HG02642 (cell line): ENCODE results near the gene ADARB2.
"Not testable (repeated sequence)": the region's sequence is repeated elsewhere in the genome, so short reads cannot be mapped to it uniquely, and the experiment has no call there.

Experiments used
- ATAC-seq: cut with Tn5 transposase; IDR thresholded peaks from one replicate; pipeline ENCODE4 v1.9.1; 2021; ENCODE audit warnings: mild to moderate bottlenecking; ENCODE audit not compliant: unreplicated experiment, poor library complexity

Gene ADARB2

GRCh38 chr10:1256432-1256725 lies 480.9 kb downstream of the ADARB2 start:
- no peak for ATAC-seq

GRCh38 chr10:1255600-1256431 lies 481.5 kb downstream of the ADARB2 start:
- no peak for ATAC-seq

GRCh38 chr10:1255118-1255517 lies 482.2 kb downstream of the ADARB2 start:
- ATAC-seq = no peak

DNA sequence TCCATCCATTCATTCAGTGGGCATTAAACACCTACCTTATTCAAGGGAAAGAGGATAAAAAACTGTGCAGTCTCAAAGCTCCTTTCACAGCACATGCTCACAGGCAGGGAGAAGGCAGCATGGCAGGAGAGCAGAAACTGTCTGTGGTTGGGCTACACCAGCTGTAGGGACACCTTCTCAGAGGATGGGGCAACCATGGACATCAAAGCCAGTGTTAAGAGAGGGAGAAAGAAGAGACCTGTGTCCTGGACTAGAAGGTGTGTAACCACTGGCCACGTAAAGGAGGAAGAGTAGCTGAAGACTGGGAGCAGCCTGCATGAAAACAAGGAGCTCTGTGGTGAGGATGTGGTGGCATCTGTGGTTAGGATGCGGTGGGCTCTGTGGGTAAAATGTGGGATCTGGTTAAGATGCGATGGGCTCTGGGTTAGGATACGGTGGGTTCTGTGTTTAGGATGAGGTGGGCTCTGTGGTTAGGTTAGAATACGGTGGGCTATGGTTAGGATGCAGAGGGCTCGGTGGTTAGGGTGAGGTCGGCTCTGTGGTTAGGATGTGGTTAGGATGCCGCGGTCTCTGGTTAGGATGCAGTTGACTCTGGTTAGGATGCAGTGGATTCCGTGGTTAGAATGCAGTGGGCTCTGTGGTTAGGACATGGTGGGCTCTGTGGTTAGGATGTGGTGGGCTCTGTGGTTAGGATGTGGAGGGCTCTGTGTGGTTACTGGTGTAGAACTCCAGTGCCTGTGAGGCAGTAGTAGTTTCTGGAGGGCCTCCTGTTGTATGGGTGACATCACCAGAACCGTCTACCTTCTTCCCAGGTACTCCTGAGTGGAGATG lies 483.6 kb downstream of the ADARB2 start:
- no peak for ATAC-seq

DNA sequence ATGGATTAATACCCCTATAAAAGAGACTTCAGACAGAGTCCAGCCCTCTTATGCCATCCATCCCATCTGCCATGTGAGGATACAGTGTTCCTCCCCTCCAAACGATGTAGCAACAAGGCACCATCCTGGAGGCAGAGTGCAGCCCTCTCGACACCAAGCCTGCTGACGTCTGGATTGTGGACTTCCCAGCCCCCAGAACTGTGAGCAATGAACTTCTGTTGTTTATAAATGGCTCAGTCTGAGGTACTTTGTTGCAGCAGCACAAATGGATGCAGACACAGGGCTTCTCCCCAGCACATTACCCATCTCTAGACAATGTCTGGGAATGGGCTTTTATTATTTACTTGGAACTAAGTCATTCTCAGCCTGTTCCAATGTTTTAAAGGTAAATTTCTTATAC lies 485.6 kb downstream of the ADARB2 start:
- no peak for ATAC-seq

GRCh38 chr10:1249142-1249920 lies 488.0 kb downstream of the ADARB2 start:
- ATAC-seq = no peak

- not testable (repeated sequence) for ATAC-seq
Observed at GRCh38 chr10:1248262-1248630, 489.1 kb downstream of the ADARB2 start.

DNA sequence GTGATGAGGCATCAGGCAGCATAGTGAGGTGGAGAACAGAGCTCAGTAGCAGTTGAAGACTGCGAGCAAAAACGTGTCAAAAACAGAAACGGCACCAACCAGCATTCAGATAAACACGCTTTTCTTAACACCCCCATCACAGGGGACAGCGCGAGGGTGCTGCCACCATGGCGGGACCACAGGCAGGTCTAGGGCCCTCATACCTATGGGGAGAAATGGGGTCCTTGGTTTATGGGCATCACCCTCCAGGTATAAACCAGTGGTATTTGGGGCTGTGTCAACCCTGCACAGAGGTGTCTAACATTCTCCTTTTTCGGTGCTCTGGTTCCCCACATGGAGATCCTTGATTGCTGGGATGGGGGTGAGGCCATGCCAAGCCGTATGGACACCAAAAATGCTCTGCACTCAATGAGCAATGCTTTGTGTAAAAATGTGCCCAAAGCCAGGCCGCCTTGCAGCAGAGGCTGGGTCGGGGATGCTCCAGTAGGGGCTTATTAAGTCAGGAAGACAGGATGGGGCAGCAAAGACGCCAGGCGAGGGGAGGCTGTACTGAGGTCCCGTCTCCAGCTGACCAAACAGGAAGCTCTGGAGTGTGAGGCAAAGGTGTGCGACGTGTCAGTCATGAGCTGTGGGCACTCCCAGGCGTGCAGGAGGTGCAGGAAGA lies 489.6 kb downstream of the ADARB2 start:
- ATAC-seq = no peak

- no peak for ATAC-seq
Observed at GRCh38 chr10:1244493-1244892, 492.8 kb downstream of the ADARB2 start.

GRCh38 chr10:1243486-1244234 lies 493.7 kb downstream of the ADARB2 start:
- no peak for ATAC-seq

DNA sequence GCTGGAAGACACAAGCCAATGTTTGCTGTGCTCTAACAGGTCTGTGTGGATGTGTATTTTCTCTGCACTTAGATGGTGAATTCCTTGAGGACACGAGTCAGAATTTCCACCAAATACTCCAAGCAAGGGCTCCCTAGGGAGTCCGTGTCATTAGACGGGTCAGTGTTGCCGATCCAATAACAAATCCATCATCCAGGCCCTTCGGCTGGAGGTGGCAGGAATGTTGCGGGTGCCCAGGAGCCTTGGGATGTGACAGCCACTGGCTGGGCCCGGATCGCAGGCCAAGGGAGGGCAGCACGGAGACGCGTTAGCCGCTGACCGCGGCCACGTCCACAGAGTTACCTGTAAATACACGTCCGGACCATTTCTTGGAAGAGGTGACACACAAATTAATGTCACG lies 494.4 kb downstream of the ADARB2 start:
- ATAC-seq = no peak

- no peak for ATAC-seq
Observed at GRCh38 chr10:1241973-1242935, 495.1 kb downstream of the ADARB2 start.

- ATAC-seq = no peak
Observed at GRCh38 chr10:1241322-1241890, 495.9 kb downstream of the ADARB2 start.

GRCh38 chr10:1240341-1240775 lies 497.0 kb downstream of the ADARB2 start:
- no peak for ATAC-seq

DNA sequence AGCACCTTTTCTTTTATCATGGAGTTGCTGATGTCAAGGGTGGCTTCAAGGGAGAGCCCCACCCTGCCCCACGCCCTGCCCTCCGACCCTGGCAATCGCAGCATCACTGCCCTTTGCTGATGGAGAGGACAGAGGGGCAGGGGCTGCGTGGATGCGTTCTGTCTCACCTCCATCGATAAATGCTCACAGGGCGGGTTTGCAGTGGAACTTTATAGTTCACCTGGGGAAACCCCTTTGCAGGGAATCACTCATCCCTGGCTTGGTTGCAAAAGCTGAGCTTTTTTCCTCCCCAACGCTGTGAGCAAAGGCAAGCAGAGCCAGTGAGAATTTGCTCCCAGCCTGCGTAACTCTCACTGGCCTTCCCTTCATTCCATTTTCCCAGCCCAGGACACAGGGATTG lies 504.3 kb downstream of the ADARB2 start:
- no peak for ATAC-seq

DNA sequence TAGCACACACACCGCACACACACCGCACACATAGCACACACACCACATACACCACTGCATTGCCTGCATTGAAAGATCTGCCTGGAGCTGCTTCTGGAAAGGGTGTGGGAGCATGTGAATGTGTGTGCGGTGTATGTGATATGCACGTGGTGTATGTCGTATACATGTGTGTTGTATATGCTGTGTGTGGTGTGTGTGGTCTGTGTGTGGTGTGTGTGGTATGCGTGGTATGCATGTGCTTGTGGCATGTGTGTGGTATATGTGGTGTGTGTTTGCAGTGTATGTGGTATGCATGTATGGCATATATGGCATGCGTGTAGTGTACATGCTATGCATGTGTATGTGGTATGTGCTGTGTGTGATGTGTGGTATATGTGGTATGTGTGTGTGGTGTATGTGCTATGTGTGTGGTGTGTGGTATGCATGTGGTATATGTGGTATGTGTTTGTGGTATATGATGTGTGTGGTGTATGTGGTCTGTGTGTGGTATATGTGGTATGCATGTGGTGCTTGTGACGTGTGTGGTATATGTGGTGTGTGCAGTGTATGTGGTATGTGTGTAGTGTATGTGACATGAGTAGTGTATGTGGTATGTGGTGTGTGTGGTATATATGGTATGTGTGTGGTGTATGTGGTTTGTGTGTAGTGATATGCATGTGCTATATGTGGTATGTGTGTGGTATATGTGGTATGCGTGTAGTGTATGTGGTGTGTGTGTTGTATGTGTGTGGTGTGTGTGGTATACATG lies 505.0 kb downstream of the ADARB2 start:
- ATAC-seq = no peak

GRCh38 chr10:1230592-1231275 lies 506.6 kb downstream of the ADARB2 start:
- no peak for ATAC-seq
